NCI-H510A (cell line): ENCODE measurements around the gene DRAM2.
"Not testable (repeated sequence)": the region's sequence is repeated elsewhere in the genome, so short reads cannot be mapped to it uniquely, and the experiment has no call there.

ENCODE experiments used
- DNase-seq: peaks from one replicate; lab custom pipeline; 2025; lab: John Stamatoyannopoulos, UW

The DRAM2 gene

GRCh38 chr1:111142356-111142975 is 2.6 kb upstream of the DRAM2 start:
- DNase-seq = no peak

GRCh38 chr1:111141245-111142220 is 1.6 kb upstream of the DRAM2 start:
- no peak for DNase-seq

- DNase-seq = peak; percentile 35
Measured at GRCh38 chr1:111140680-111140967, 731 bp upstream of the DRAM2 start.

- DNase-seq = peak; percentile 53
Measured at GRCh38 chr1:111139324-111139955, 453 bp downstream of the DRAM2 start.

- no peak for DNase-seq
Measured at GRCh38 chr1:111133866-111134265, 6.0 kb downstream of the DRAM2 start.

- DNase-seq = no peak
Measured at GRCh38 chr1:111131693-111132092, 8.2 kb downstream of the DRAM2 start.

- no peak for DNase-seq
Measured at GRCh38 chr1:111129376-111129775, 10.5 kb downstream of the DRAM2 start.

GRCh38 chr1:111127923-111128643 is 11.8 kb downstream of the DRAM2 start:
- no peak for DNase-seq

- no peak for DNase-seq
Measured at GRCh38 chr1:111126354-111126753, 13.5 kb downstream of the DRAM2 start.

GRCh38 chr1:111116496-111116895 is 23.4 kb downstream of the DRAM2 start:
- no peak for DNase-seq

GRCh38 chr1:111110197-111110899 is 29.5 kb downstream of the DRAM2 start:
- DNase-seq = peak; percentile 1

- no peak for DNase-seq
Measured at GRCh38 chr1:111104981-111105380, 34.9 kb downstream of the DRAM2 start.

GRCh38 chr1:111101854-111102642 is 37.8 kb downstream of the DRAM2 start:
- no peak for DNase-seq

- DNase-seq = no peak
Measured at GRCh38 chr1:111099289-111099688, 40.6 kb downstream of the DRAM2 start.

GRCh38 chr1:111097356-111098099 is 42.4 kb downstream of the DRAM2 start:
- no peak for DNase-seq

- not testable (repeated sequence) for DNase-seq
Measured at GRCh38 chr1:111095421-111095820, 44.5 kb downstream of the DRAM2 start.

- DNase-seq = no peak
Measured at GRCh38 chr1:111089638-111090037, 50.3 kb downstream of the DRAM2 start.

- DNase-seq = no peak
Measured at GRCh38 chr1:111085676-111086075, 54.2 kb downstream of the DRAM2 start.

GRCh38 chr1:111084999-111085398 is 54.9 kb downstream of the DRAM2 start:
- DNase-seq = no peak
